HG03520 (cell line): ENCODE data around the gene RASIP1.
"Not testable (repeated sequence)": the region's sequence is repeated elsewhere in the genome, so short reads cannot be mapped to it uniquely, and the experiment has no call there.

ENCODE experiments used
- ATAC-seq: cut with Tn5 transposase; IDR thresholded peaks from one replicate; pipeline ENCODE4 v1.9.1; 2021; ENCODE audit warnings: mild to moderate bottlenecking, moderate library complexity; ENCODE audit not compliant: unreplicated experiment

RASIP1 gene

GRCh38 chr19:48735031-48735615 is 5.3 kb downstream of the RASIP1 start:
- no peak for ATAC-seq

- ATAC-seq, result no peak
These were observed 5.8 kb downstream of the RASIP1 start for GRCh38 chr19:48734625-48735024.

- ATAC-seq, result no peak
These were observed 9.0 kb downstream of the RASIP1 start for GRCh38 chr19:48731452-48731851.

GRCh38 chr19:48728911-48729664 is 11.3 kb downstream of the RASIP1 start:
- ATAC-seq, result no peak

- no peak for ATAC-seq
These were observed 13.9 kb downstream of the RASIP1 start for GRCh38 chr19:48726556-48726955.

- no peak for ATAC-seq
These were observed 15.3 kb downstream of the RASIP1 start for GRCh38 chr19:48724796-48725753.

- no peak for ATAC-seq
These were observed 18.2 kb downstream of the RASIP1 start for GRCh38 chr19:48722196-48722708.

- ATAC-seq, result peak; percentile 67
These were observed 19.7 kb downstream of the RASIP1 start for GRCh38 chr19:48720613-48721296.

- ATAC-seq, result no peak
These were observed 20.2 kb downstream of the RASIP1 start for GRCh38 chr19:48720251-48720612.

GRCh38 chr19:48719263-48720171 is 20.9 kb downstream of the RASIP1 start, which contains the start of gene MAMSTR:
Gene MAMSTR, minus strand, starts transcription at chr19:48719725. Its CDS starts 694 bp downstream, at chr19:48719031.
- ATAC-seq, result no peak

GRCh38 chr19:48718711-48719231 is 21.6 kb downstream of the RASIP1 start:
- no peak for ATAC-seq

GRCh38 chr19:48718106-48718505 is 22.3 kb downstream of the RASIP1 start:
- ATAC-seq, result not testable (repeated sequence)

- no peak for ATAC-seq
These were observed 23.7 kb downstream of the RASIP1 start for GRCh38 chr19:48716562-48717291.

GRCh38 chr19:48715681-48716171 is 24.7 kb downstream of the RASIP1 start:
- no peak for ATAC-seq

- no peak for ATAC-seq
These were observed 25.4 kb downstream of the RASIP1 start for GRCh38 chr19:48714759-48715675.

GRCh38 chr19:48713864-48714755 is 26.3 kb downstream of the RASIP1 start:
- ATAC-seq, result peak; percentile 81
